GM12878 (cell line): ENCODE data around the gene SPAG6. TPM values are rescaled to one million over a fixed set of nuclear protein-coding genes. Genes with fewer than 3 reads are reported as not detected.

Source experiments
- ATAC-seq: fragments of 200-7000 bp; cut with Tn5 transposase; 3 replicates; pipeline ENCODE4 v1.9.1; 2020; ENCODE audit warnings: mild to moderate bottlenecking, moderate library complexity
- BruUV-seq: library from RNA; stranded (reverse); fragments of 400-500 nt; replicated peaks from 2 replicates; lab custom pipeline; 2021; lab: Mats Ljungman, UMichigan
- CTCF ChIA-PET: fragments of 300-600 bp; sonication (Branson Sonifier 250); formaldehyde crosslinking; extraction: SDS; loops from one replicate; lab custom pipeline; 2021; ENCODE audit warnings: inconsistent platforms; lab: Yijun Ruan, JAX
- POLR2A ChIA-PET: fragments of 350-600 bp; formaldehyde crosslinking; extraction: SDS; loops from one replicate; lab custom pipeline; 2021; ENCODE audit warnings: inconsistent platforms; lab: Charles Lee
- RAD21 ChIA-PET: fragments of 300-600 bp; sonication (Branson Sonifier 250); formaldehyde crosslinking; loops from one replicate; lab custom pipeline; 2023; ENCODE audit warnings: antibody characterized with exemption; ENCODE audit not compliant: unreplicated experiment; lab: Charles Lee
- SMC1A ChIA-PET: fragments of 300-600 bp; sonication (Branson Sonifier 250); formaldehyde crosslinking; loops from one replicate; lab custom pipeline; 2023; ENCODE audit not compliant: unreplicated experiment, uncharacterized antibody; lab: Charles Lee
- DNase-seq: peaks from one replicate; pipeline ENCODE4 v3.0.0-alpha.2; 2011; ENCODE audit warnings: low read depth, low spot score
- FAIRE-seq: peaks from 3 replicates; lab custom pipeline; 2011; peaks lifted over from hg19 to GRCh38; lab: Jason Lieb, UNC
- H2AFZ ChIP-seq: 2 replicates; pipeline ENCODE4 v1.6.0; 2011; ENCODE audit warnings: low read depth, low read length, control low read depth; ENCODE audit not compliant: control insufficient read depth
- H3K27ac ChIP-seq: 2 replicates; pipeline ENCODE4 v1.5.1; 2011; ENCODE audit warnings: control low read depth; ENCODE audit not compliant: control insufficient read depth, insufficient read depth
- H3K27me3 ChIP-seq, 2 experiments: replicated peaks in 1 of 2; 2 replicates each; pipeline versions ENCODE4 v1.6.0 to v1.6.1; 2011; ENCODE audit warnings: low read length in 1 of 2; ENCODE audit not compliant: control insufficient read depth in 2 of 2, insufficient read depth in 2 of 2
- H3K36me3 ChIP-seq, 2 experiments: 2 replicates each; pipeline ENCODE4 v1.5.1; 2011; ENCODE audit warnings: low read length in 1 of 2; ENCODE audit not compliant: control insufficient read depth in 2 of 2, insufficient read depth in 2 of 2
- H3K4me1 ChIP-seq: 2 replicates; pipeline ENCODE4 v1.6.1; 2011; ENCODE audit warnings: mild to moderate bottlenecking, low read length, moderate library complexity, mixed read lengths; ENCODE audit not compliant: control insufficient read depth, insufficient read depth
- H3K4me2 ChIP-seq: 2 replicates; pipeline ENCODE4 v1.6.0; 2011; ENCODE audit warnings: control low read depth; ENCODE audit not compliant: control insufficient read depth, insufficient read depth
- H3K4me3 ChIP-seq: fragments of 200-600 bp; sonication (generic); 2 replicates; pipeline ENCODE4 v1.5.1; 2016
- H3K79me2 ChIP-seq: 2 replicates; pipeline ENCODE4 v1.6.0; 2011; ENCODE audit warnings: low read length; ENCODE audit not compliant: control insufficient read depth, insufficient read depth
- H3K9ac ChIP-seq: 2 replicates; pipeline ENCODE4 v1.8.0; 2011; ENCODE audit warnings: low read length, control low read depth, mixed read lengths; ENCODE audit not compliant: control insufficient read depth, insufficient read depth
- H3K9me3 ChIP-seq: replicated peaks from 3 replicates; pipeline ENCODE4 v1.5.1; 2011; ENCODE audit warnings: mild to moderate bottlenecking, low read length; ENCODE audit not compliant: control insufficient read depth, insufficient read depth
- H4K20me1 ChIP-seq: 2 replicates; pipeline ENCODE4 v1.6.0; 2011; ENCODE audit not compliant: control insufficient read depth, insufficient read depth
- BCLAF1 ChIP-seq: fragments of 450-650 bp; IDR thresholded peaks from 2 replicates; pipeline ENCODE4 v1.6.1; 2017; ENCODE audit warnings: antibody characterized with exemption, mild to moderate bottlenecking, moderate library complexity
- HDAC2 ChIP-seq: fragments of 200-600 bp; sonication (generic); IDR thresholded peaks from 2 replicates; pipeline ENCODE4 v1.6.1; 2017
- KLF5 ChIP-seq: fragments of 450-650 bp; IDR thresholded peaks from 2 replicates; pipeline ENCODE4 v1.6.1; 2014; ENCODE audit warnings: mild to moderate bottlenecking; ENCODE audit not compliant: partially characterized antibody
- PAX8 ChIP-seq: fragments of 450-650 bp; IDR thresholded peaks from 2 replicates; pipeline ENCODE4 v1.6.1; 2017; ENCODE audit warnings: mild to moderate bottlenecking, moderate library complexity
- POLR2A ChIP-seq: IDR thresholded peaks from 2 replicates; pipeline ENCODE4 v1.6.1; 2011; ENCODE audit warnings: low read depth, mild to moderate bottlenecking, low read length
- RBBP5 ChIP-seq: fragments of 200-600 bp; sonication (generic); conservative IDR thresholded peaks from 2 replicates; pipeline ENCODE4 v1.6.1; 2016
- RFX5 ChIP-seq: IDR thresholded peaks from 2 replicates; pipeline ENCODE4 v1.6.1; 2011; ENCODE audit warnings: low read depth, low read length, improper control_type of control experiment
- WGBS: methylation state at CpG from one replicate; pipeline ENCODE4 v1.1.6; 2016; ENCODE audit warnings: low lambda C conversion rate; ENCODE audit not compliant: insufficient replicate concordance, insufficient coverage; ENCODE audit errors: missing lambda C conversion rate; 5-methylcytosine and 5-hydroxymethylcytosine counted together
- in situ Hi-C: fragments of 300-500 bp; cut with MboI; formaldehyde crosslinking; loops from 9 replicates; pipeline ENCODE4 v1.14.3; 2018; ENCODE audit warnings: mixed read lengths
- intact Hi-C: fragments of 100-400 bp; cut with micrococcal nuclease; formaldehyde crosslinking; loops from one replicate; pipeline ENCODE4 v1.14.2; 2022; ENCODE audit not compliant: unreplicated experiment
- polyA plus RNA-seq, 11 experiments: library from polyadenylated mRNA; depleted of rRNA in 4 of 11; unstranded in 6 of 11; stranded (reverse) in 5 of 11; fragments of >200 nt; fragmentation: Nextera tagmentation in 4 of 11; fragmentation: Illumina TruSeq in 1 of 11; extraction: Ambion mirVana in 4 of 11; extraction: Trizol in 1 of 11; gene quantifications; 1 replicate in 1 of 11; 2 replicates in 10 of 11; pipeline versions ENCODE4 v1.2.1 to v1.2.3, GENCODE V29; 2011 to 2016; ENCODE audit warnings: inconsistent platforms in 2 of 11, missing spikeins in 2 of 11, low read depth in 1 of 11
- total RNA-seq, 4 experiments: library from RNA; depleted of rRNA in 3 of 4; stranded (reverse); fragments of >200 nt in 3 of 4; fragmentation: Illumina TruSeq in 1 of 4; extraction: Trizol in 1 of 4; gene quantifications; 2 replicates each; pipeline versions ENCODE4 v1.2.1 to v1.2.3, GENCODE V29; 2013 to 2021

The SPAG6 gene
- total and polyA plus RNA-seq, 10 of the 15 experiments (the other 5 are each of a cell fraction or from before 2014, with no cell fraction given): 0.13 to 0.99 (median 0.40) TPM; not detected in 1

- TF ChIP-seq PAX8 (no peak), BCLAF1 (no peak), POLR2A (no peak), RBBP5 (no peak), RFX5 (no peak), KLF5 (no peak), HDAC2 (no peak)
- TF ChIP-seq, all 136 proteins: peak for 0
- no peak for DNase-seq
- WGBS: 69% methylated on average over 4 of the region's 4 CpGs
- H3K27ac ChIP-seq: no peak overlapping the region
- intact Hi-C loops: no loop called here
- H3K27me3 ChIP-seq: no peaks in the 10 kb centered on the region
- H3K79me2 ChIP-seq: no peaks in the 10 kb centered on the region
- FAIRE-seq: no peak
- no peaks in the 10 kb centered on the region; the same call in 2 of the 3 replicates for H3K9me3 ChIP-seq
- RAD21 ChIA-PET: no interaction called here
- in situ Hi-C loops: no loop called here
- CTCF ChIA-PET: no interaction called here
- H3K4me2 ChIP-seq: no peak overlapping the region
- no peak overlapping the region for H3K9ac ChIP-seq
- POLR2A ChIA-PET: no interaction called here
- no peak overlapping the region for H3K4me3 ChIP-seq
- no peaks in the 10 kb centered on the region for H4K20me1 ChIP-seq
- SMC1A ChIA-PET: no interaction called here
- no peak overlapping the region for H2AFZ ChIP-seq
- peaks cover 9% of the 10 kb centered on the region for H3K4me1 ChIP-seq
- no peak for ATAC-seq
- no peaks in the 10 kb centered on the region for H3K36me3 ChIP-seq
- no TSS peak for BruUV-seq
Measured at GRCh38 chr10:22463255-22463654, 118.0 kb downstream of the SPAG6 start.
